ENCODE data around the gene TBL1X.

DNA sequence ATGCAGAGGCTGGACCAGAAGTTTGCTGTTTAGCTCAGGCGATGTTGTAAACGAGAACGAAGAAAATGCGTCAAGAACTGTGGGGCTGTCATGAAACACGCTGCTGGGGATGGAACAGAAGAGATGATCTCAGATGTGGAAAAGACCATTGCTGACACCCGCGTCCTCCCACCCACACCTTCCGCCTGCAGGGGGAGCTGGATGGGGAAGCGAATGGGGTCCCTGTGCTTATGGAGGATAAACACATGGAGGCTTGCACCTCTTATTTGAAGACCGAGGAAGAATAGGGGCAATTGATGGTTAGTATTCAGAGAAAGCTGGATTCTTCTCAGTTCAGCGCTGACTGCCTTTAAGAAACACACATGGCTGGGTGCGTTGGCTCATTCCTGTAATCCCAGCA, 236.9 kb downstream of the TBL1X start:
- TF ChIP-seq CTCF (conservative IDR thresholded peaks at IDR 0.05) = no peak
- TF ChIP-seq ZFX (IDR thresholded peaks at IDR 0.05) = no peak
